K562 (cell line): ENCODE results near the gene DHPS. TPM values are rescaled to one million over a fixed set of nuclear protein-coding genes. Genes with fewer than 3 reads are reported as not detected.

ENCODE experiments used
- ATF1 ChIP-seq, 2 experiments: fragments of 450-650 bp in 1 of 2; IDR thresholded peaks; 2 replicates each; pipeline ENCODE4 v1.6.1; 2016; ENCODE audit warnings: missing compliant biosample characterization in 1 of 2, missing genetic modification characterization in 1 of 2
- BMI1 ChIP-seq: fragments of 150-350 bp; IDR thresholded peaks from 2 replicates; pipeline ENCODE4 v1.6.1; 2014; ENCODE audit warnings: low read length
- CTBP1 ChIP-seq: fragments of 450-650 bp; IDR thresholded peaks from 2 replicates; pipeline ENCODE4 v1.6.1; 2016; ENCODE audit warnings: borderline replicate concordance
- HDAC2 ChIP-seq: fragments of 450-650 bp; IDR thresholded peaks from 2 replicates; pipeline ENCODE4 v1.6.1; 2016; ENCODE audit warnings: mild to moderate bottlenecking
- KLF13 ChIP-seq: fragments of 450-650 bp; IDR thresholded peaks from 2 replicates; pipeline ENCODE4 v1.6.1; 2016; ENCODE audit warnings: missing genetic modification characterization, low read depth, mild to moderate bottlenecking, missing compliant biosample characterization, moderate library complexity, borderline replicate concordance
- MAFK ChIP-seq: IDR thresholded peaks from 2 replicates; pipeline ENCODE4 v1.6.1; 2011; ENCODE audit warnings: low read length, improper control_type of control experiment
- POLR2A ChIP-seq: fragments of 450-650 bp; conservative IDR thresholded peaks from 2 replicates; pipeline ENCODE4 v1.6.1; 2016
- PTRF ChIP-seq: fragments of 450-650 bp; IDR thresholded peaks from 2 replicates; pipeline ENCODE4 v1.6.1; 2016; ENCODE audit warnings: mild to moderate bottlenecking, missing genetic modification characterization, missing compliant biosample characterization
- RBFOX2 ChIP-seq: fragments of 200-400 bp; formaldehyde crosslinking; IDR thresholded peaks from 2 replicates; pipeline ENCODE4 v1.6.1; 2017; ENCODE audit warnings: low read depth, mild to moderate bottlenecking, low read length, moderate library complexity
- TBL1XR1 ChIP-seq, 2 experiments: IDR thresholded peaks; 2 replicates each; pipeline ENCODE4 v1.6.1; 2012; ENCODE audit warnings: improper control_type of control experiment in 2 of 2, low read length in 2 of 2, mild to moderate bottlenecking in 1 of 2
- ZNF232 ChIP-seq: sonication (generic); formaldehyde crosslinking; IDR thresholded peaks from 2 replicates; pipeline ENCODE4 v1.8.0; 2022; ENCODE audit warnings: mild to moderate bottlenecking, missing genetic modification reagents
- ZNF583 ChIP-seq: fragments of 250-450 bp; sonication (Bioruptor Pico); IDR thresholded peaks from 2 replicates; pipeline ENCODE4 v1.4.0; 2020
- polyA plus RNA-seq, 8 experiments: library from polyadenylated mRNA; depleted of rRNA in 4 of 8; stranded (reverse) in 5 of 8; unstranded in 3 of 8; fragments of >200 nt; fragmentation: Nextera tagmentation in 2 of 8; fragmentation: Illumina TruSeq in 1 of 8; extraction: Ambion mirVana in 2 of 8; extraction: Trizol in 1 of 8; gene quantifications; 2 replicates each; pipeline versions ENCODE4 v1.2.1 to v1.2.3, GENCODE V29; 2011 to 2014; ENCODE audit warnings: inconsistent platforms in 1 of 8, missing spikeins in 1 of 8
- total RNA-seq, 7 experiments: library from RNA; depleted of rRNA in 6 of 7; stranded (reverse); fragments of >200 nt in 6 of 7; fragmentation: Illumina TruSeq in 2 of 7; extraction: Trizol in 2 of 7; gene quantifications; 2 replicates each; pipeline versions ENCODE4 v1.2.1 to v1.2.3, GENCODE V29; 2011 to 2021; ENCODE audit warnings: low replicate concordance in 1 of 7
- TF ChIP-seq, protein P1 (sequence below): fragments of 450-650 bp; IDR thresholded peaks from 2 replicates; pipeline ENCODE4 v1.7.1; 2018; ENCODE audit warnings: mild to moderate bottlenecking, low read depth; ENCODE audit not compliant: partially characterized antibody
- TF ChIP-seq, protein P2 (sequence below): sonication (generic); formaldehyde crosslinking; IDR thresholded peaks from 2 replicates; pipeline ENCODE4 v1.8.1; 2023; ENCODE audit warnings: mild to moderate bottlenecking, missing genetic modification reagents
- TF ChIP-seq, protein P3 (sequence below): IDR thresholded peaks from 3 replicates; pipeline ENCODE4 v1.6.1; 2011; ENCODE audit warnings: borderline replicate concordance, mild to moderate bottlenecking, moderate library complexity; ENCODE audit not compliant: insufficient read length; ENCODE audit errors: extremely low read depth

DHPS gene
- total and polyA plus RNA-seq, 9 of the 15 experiments (the other 6 are each of a cell fraction or from before 2014, with no cell fraction given), result 47.1 to 110 (median 79.9) TPM

DNA sequence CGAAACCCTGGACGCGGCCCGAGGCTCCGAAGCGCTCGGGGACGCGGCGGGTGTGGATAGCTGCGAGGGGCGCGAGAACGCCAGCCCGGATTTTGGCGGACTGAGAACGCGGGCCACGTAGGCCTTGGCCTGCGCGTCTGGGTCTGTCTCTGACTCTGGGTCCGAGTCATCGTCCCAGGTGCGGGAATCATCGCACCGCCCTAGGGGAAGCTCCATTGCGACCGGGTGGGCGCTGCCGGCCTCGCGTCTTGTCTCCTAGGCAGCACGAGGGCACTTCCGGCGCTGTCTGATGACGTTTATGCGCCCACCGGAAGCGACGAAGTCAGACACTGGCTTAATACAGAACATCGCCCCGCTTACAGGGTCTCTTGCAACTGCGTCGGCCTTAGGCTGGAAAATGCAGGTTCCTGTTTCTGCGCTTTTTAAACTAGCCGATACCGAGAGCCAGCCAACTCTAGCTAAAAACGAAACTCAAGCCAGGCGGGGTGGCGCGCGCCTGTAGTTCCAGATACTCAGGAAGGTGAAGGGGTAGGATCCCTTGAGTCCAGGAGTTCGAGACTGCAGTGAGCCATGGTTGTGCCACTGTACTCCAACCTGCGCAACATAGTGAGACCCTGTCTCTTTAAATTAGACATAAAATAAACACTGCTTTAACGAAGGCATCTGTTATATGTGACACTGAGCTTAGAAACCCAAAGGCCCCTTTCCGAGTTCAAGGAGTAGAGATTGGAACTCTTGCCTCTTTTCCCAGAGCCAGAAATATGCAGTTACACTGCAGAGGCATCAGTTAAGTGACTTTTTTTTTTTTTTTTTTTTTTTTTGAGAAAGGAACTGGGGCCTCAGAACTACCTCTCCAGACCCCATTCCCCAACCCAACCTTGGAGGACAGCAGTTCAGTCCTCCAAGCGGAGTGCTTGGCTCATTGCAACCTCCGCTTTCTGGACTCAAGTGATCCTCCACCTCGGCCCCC, 15.0 kb upstream of the DHPS start, which contains the start of gene FBXW9 (continued):
- TF ChIP-seq, protein P1, sequence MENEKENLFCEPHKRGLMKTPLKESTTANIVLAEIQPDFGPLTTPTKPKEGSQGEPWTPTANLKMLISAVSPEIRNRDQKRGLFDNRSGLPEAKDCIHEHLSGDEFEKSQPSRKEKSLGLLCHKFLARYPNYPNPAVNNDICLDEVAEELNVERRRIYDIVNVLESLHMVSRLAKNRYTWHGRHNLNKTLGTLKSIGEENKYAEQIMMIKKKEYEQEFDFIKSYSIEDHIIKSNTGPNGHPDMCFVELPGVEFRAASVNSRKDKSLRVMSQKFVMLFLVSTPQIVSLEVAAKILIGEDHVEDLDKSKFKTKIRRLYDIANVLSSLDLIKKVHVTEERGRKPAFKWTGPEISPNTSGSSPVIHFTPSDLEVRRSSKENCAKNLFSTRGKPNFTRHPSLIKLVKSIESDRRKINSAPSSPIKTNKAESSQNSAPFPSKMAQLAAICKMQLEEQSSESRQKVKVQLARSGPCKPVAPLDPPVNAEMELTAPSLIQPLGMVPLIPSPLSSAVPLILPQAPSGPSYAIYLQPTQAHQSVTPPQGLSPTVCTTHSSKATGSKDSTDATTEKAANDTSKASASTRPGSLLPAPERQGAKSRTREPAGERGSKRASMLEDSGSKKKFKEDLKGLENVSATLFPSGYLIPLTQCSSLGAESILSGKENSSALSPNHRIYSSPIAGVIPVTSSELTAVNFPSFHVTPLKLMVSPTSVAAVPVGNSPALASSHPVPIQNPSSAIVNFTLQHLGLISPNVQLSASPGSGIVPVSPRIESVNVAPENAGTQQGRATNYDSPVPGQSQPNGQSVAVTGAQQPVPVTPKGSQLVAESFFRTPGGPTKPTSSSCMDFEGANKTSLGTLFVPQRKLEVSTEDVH, result peak; percentile 86
- TF ChIP-seq, protein P2, sequence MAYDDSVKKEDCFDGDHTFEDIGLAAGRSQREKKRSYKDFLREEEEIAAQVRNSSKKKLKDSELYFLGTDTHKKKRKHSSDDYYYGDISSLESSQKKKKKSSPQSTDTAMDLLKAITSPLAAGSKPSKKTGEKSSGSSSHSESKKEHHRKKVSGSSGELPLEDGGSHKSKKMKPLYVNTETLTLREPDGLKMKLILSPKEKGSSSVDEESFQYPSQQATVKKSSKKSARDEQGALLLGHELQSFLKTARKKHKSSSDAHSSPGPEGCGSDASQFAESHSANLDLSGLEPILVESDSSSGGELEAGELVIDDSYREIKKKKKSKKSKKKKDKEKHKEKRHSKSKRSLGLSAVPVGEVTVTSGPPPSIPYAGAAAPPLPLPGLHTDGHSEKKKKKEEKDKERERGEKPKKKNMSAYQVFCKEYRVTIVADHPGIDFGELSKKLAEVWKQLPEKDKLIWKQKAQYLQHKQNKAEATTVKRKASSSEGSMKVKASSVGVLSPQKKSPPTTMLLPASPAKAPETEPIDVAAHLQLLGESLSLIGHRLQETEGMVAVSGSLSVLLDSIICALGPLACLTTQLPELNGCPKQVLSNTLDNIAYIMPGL, result no peak
- TF ChIP-seq POLR2A (peak; percentile 85), ZNF232 (CRISPR knock-in tag) (no peak), HDAC2 (peak; percentile 85), ATF1 (CRISPR knock-in tag; IDR thresholded peaks at IDR 0.05) (peak; percentile 93), ATF1 (tag; IDR thresholded peaks at IDR 0.05) (peak; percentile 99), KLF13 (tag) (0 out of 2 replicates have a peak, but pooled peaks have one; percentile 44), CTBP1 (peak; percentile 23; the same call in 1 of the 2 replicates), RBFOX2 (peak; percentile 73), PTRF (tag) (no peak), MAFK (peak; percentile 29; the same call in 1 of the 2 replicates), TBL1XR1 (IDR thresholded peaks at IDR 0.05; ENCODE audit: low read length in 2 of 2) (peak in 1 of 2 experiments; percentile 55; a peak in 1 of 4 replicates), BMI1 (peak; percentile 68; the same call in 1 of the 2 replicates), ZNF583 (CRISPR knock-in tag) (no peak)
- TF ChIP-seq, protein P3, sequence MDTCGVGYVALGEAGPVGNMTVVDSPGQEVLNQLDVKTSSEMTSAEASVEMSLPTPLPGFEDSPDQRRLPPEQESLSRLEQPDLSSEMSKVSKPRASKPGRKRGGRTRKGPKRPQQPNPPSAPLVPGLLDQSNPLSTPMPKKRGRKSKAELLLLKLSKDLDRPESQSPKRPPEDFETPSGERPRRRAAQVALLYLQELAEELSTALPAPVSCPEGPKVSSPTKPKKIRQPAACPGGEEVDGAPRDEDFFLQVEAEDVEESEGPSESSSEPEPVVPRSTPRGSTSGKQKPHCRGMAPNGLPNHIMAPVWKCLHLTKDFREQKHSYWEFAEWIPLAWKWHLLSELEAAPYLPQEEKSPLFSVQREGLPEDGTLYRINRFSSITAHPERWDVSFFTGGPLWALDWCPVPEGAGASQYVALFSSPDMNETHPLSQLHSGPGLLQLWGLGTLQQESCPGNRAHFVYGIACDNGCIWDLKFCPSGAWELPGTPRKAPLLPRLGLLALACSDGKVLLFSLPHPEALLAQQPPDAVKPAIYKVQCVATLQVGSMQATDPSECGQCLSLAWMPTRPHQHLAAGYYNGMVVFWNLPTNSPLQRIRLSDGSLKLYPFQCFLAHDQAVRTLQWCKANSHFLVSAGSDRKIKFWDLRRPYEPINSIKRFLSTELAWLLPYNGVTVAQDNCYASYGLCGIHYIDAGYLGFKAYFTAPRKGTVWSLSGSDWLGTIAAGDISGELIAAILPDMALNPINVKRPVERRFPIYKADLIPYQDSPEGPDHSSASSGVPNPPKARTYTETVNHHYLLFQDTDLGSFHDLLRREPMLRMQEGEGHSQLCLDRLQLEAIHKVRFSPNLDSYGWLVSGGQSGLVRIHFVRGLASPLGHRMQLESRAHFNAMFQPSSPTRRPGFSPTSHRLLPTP, result peak; percentile 33
